ENCODE data around the gene C9orf43. TPM values are rescaled to one million over a fixed set of nuclear protein-coding genes. Genes with fewer than 3 reads are reported as not detected.

Gene C9orf43
- total and polyA plus RNA-seq, 12 donors: 0.65 to 5.1 (median 1.8) TPM

DNA sequence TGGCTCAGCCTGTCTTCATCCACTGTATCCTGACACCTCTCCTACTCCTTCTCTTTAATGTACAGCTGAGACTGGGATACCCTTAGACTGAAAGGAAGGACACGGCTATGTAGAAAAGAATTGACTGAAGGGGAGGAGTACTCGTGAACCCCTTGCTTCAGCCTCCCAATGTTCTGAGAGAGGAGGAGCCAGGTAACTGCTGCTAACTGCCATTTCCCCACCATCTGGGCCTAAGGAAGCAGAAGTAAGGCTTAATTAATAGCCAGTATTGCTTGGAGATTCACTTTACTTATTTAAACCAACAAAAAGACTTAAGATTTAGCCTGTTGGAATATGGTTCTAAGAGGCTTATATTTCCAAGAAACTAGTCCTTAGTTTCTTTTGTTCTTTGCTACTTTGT lies 34.2 kb downstream of the C9orf43 start:
- Histone ChIP-seq H3K27ac (no peak overlapping the region), H3K4me1 (replicated peaks in 1 of 2) (no peaks in the 10 kb centered on the region), H3K9me3 (replicated peaks in 1 of 3) (no peaks in the 10 kb centered on the region), H3K36me3 (replicated peaks in 1 of 2) (no peaks in the 10 kb centered on the region), H3K27me3 (no peaks in the 10 kb centered on the region), H3K4me3 (no peak overlapping the region)
- 71 to 93% (median 89%) methylated on average over 2 of the region's 2 CpGs for WGBS, 4 donors
- intact Hi-C loops (cut with DNase I): loop anchor here in 1 of 2 donors (5.0 kb wide), 1 partner anchor 213 kb away; no protein-coding TSS in a partner anchor
- DNase-seq: no peak
- no peak for TF ChIP-seq POLR2A (IDR thresholded peaks at IDR 0.05)
- TF ChIP-seq, protein P1, sequence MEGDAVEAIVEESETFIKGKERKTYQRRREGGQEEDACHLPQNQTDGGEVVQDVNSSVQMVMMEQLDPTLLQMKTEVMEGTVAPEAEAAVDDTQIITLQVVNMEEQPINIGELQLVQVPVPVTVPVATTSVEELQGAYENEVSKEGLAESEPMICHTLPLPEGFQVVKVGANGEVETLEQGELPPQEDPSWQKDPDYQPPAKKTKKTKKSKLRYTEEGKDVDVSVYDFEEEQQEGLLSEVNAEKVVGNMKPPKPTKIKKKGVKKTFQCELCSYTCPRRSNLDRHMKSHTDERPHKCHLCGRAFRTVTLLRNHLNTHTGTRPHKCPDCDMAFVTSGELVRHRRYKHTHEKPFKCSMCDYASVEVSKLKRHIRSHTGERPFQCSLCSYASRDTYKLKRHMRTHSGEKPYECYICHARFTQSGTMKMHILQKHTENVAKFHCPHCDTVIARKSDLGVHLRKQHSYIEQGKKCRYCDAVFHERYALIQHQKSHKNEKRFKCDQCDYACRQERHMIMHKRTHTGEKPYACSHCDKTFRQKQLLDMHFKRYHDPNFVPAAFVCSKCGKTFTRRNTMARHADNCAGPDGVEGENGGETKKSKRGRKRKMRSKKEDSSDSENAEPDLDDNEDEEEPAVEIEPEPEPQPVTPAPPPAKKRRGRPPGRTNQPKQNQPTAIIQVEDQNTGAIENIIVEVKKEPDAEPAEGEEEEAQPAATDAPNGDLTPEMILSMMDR (IDR thresholded peaks at IDR 0.05): no peak

GRCh38 chr9:113446323-113446740 lies 35.8 kb downstream of the C9orf43 start:
- TF ChIP-seq POLR2A (IDR thresholded peaks at IDR 0.05): no peak
- TF ChIP-seq, protein P1 (IDR thresholded peaks at IDR 0.05): peak; percentile 41 to 85 (median 72)
- intact Hi-C loops (cut with DNase I): loop anchor here in 1 of 2 donors (5.0 kb wide), 1 partner anchor 211 kb away; no protein-coding TSS in a partner anchor
- DNase-seq: peak in 2 of 7 donors; percentile 10 to 19
- no peaks in the 10 kb centered on the region for H3K27me3 ChIP-seq
- H3K4me1 ChIP-seq (replicated peaks in 1 of 2): no peaks in the 10 kb centered on the region
- WGBS, 4 donors: 58 to 63% (median 60%) methylated on average over 3 of the region's 3 CpGs
- no peaks in the 10 kb centered on the region for H3K36me3 ChIP-seq (replicated peaks in 1 of 2)
- H3K27ac ChIP-seq: no peak overlapping the region
- H3K4me3 ChIP-seq: no peak overlapping the region
- no peaks in the 10 kb centered on the region for H3K9me3 ChIP-seq (replicated peaks in 1 of 3)

- intact Hi-C loops (cut with DNase I): loop anchor here (2.0 to 5.0 kb wide), 4 partner anchors 139 to 208 kb away; no protein-coding TSS in a partner anchor
- Histone ChIP-seq H3K27me3 (no peaks in the 10 kb centered on the region), H3K36me3 (replicated peaks in 1 of 2) (no peaks in the 10 kb centered on the region), H3K9me3 (replicated peaks in 1 of 3) (no peaks in the 10 kb centered on the region), H3K27ac (no peak overlapping the region), H3K4me1 (replicated peaks in 1 of 2) (peaks cover 0 to 3% of the 10 kb centered on the region in 2 donors), H3K4me3 (no peak overlapping the region)
- DNase-seq: no peak
- 39 to 54% (median 46%) methylated on average over 2 of the region's 2 CpGs for WGBS, 4 donors
- TF ChIP-seq, protein P1 (IDR thresholded peaks at IDR 0.05): no peak
- TF ChIP-seq POLR2A (IDR thresholded peaks at IDR 0.05): no peak
Observed at GRCh38 chr9:113449376-113449775, 38.8 kb downstream of the C9orf43 start.

DNA sequence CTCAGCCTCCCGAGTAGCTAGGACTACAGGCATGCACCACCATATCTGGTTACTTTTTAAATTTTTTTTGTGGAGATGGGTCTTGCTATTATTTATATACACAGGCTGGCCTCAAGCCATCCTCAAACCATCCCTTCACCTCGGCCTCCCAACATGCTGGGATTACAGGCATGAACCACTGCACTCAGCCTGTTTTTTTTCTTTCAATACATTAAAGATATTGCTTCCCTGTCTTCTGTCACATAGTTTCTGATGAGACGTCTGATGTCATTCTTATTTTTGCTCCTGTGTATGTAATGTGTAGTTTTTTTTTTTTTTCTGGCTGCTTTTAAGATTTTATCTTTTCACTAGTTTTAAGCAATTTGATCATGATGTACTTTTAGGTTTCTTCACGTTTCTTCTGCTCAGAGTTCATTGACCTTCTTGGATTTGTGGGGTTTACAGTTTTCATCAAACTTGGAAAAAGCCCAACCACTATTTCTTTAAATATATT lies 41.6 kb downstream of the C9orf43 start:
- 60 to 72% (median 67%) methylated on average over 4 of the region's 4 CpGs for WGBS, 4 donors
- Histone ChIP-seq H3K36me3 (replicated peaks in 1 of 2) (no peaks in the 10 kb centered on the region), H3K27me3 (no peaks in the 10 kb centered on the region), H3K4me1 (replicated peaks in 1 of 2) (peaks cover 5 to 28% of the 10 kb centered on the region in 2 donors), H3K27ac (no peak overlapping the region), H3K9me3 (replicated peaks in 1 of 3) (no peaks in the 10 kb centered on the region), H3K4me3 (no peak overlapping the region)
- DNase-seq: no peak
- TF ChIP-seq POLR2A (IDR thresholded peaks at IDR 0.05): no peak
- TF ChIP-seq, protein P1 (IDR thresholded peaks at IDR 0.05): no peak
- intact Hi-C loops (cut with DNase I): no loop called here
